ENCODE data around the gene PDXP. TPM values are rescaled to one million over a fixed set of nuclear protein-coding genes. Genes with fewer than 3 reads are reported as not detected.

The PDXP gene
- total and polyA plus RNA-seq, 4 donors: 23.4 to 42.2 (median 28.5) TPM

- Histone ChIP-seq H3K9me3 (ENCODE audit: control insufficient read depth in 4 of 4, low read length in 3 of 4) (no peaks in the 10 kb centered on the region), H3K4me3 (ENCODE audit: low read depth in 1 of 3, low read length in 3 of 3) (no peak overlapping the region), H3K36me3 (ENCODE audit: control insufficient read depth in 4 of 4, insufficient read depth in 3 of 4, low read depth in 1 of 4, low read length in 3 of 4) (peaks cover 0 to 23% (median 9%) of the 10 kb centered on the region in 4 donors), H3K9ac (ENCODE audit: low read depth in 1 of 2, low read length in 2 of 2) (no peak overlapping the region), H3K27ac (ENCODE audit: low read depth in 1 of 2, low read length in 2 of 2) (peak overlapping the region in 1 of 2 donors; percentile 85), H3K27me3 (ENCODE audit: control insufficient read depth in 4 of 4, insufficient read depth in 4 of 4, low read length in 3 of 4) (no peaks in the 10 kb centered on the region), H3K4me1 (ENCODE audit: control insufficient read depth in 4 of 4, insufficient read depth in 4 of 4, low read length in 3 of 4) (peaks cover 13 to 39% (median 35%) of the 10 kb centered on the region in 4 donors)
- no peak for DNase-seq (ENCODE audit: low spot score)
- TF ChIP-seq MAX (IDR thresholded peaks at IDR 0.05): no peak
- no peak for TF ChIP-seq CTCF (IDR thresholded peaks at IDR 0.05; ENCODE audit: low read depth, low read length, missing input control)
- no peak for TF ChIP-seq GABPA (IDR thresholded peaks at IDR 0.05 in 1 of 2, conservative IDR thresholded peaks at IDR 0.05 in 1 of 2)
- no peak for TF ChIP-seq NR2F2 (IDR thresholded peaks at IDR 0.05)
- no peak for TF ChIP-seq EGR1 (IDR thresholded peaks at IDR 0.05; ENCODE audit: low read depth in 2 of 2)
- no peak for TF ChIP-seq ZBTB33 (IDR thresholded peaks at IDR 0.05)
- TF ChIP-seq SP1 (IDR thresholded peaks at IDR 0.05): no peak
- 93% methylated on average over 7 of the region's 7 CpGs for WGBS
Observed at GRCh38 chr22:37624876-37625275, 33.6 kb upstream of the PDXP start.

- no peaks in the 10 kb centered on the region for H3K9me3 ChIP-seq (ENCODE audit: control insufficient read depth in 4 of 4, low read length in 3 of 4)
- H3K27ac ChIP-seq (ENCODE audit: low read depth in 1 of 2, low read length in 2 of 2): peak overlapping the region; percentile 78 to 85
- no peaks in the 10 kb centered on the region for H3K27me3 ChIP-seq (ENCODE audit: control insufficient read depth in 4 of 4, insufficient read depth in 4 of 4, low read length in 3 of 4)
- peaks cover 13 to 40% (median 36%) of the 10 kb centered on the region in 4 donors for H3K4me1 ChIP-seq (ENCODE audit: control insufficient read depth in 4 of 4, insufficient read depth in 4 of 4, low read length in 3 of 4)
- 73% methylated on average over 14 of the region's 14 CpGs for WGBS
- H3K9ac ChIP-seq (ENCODE audit: low read depth in 1 of 2, low read length in 2 of 2): no peak overlapping the region
- no peak for TF ChIP-seq HNF4A (conservative IDR thresholded peaks at IDR 0.05)
- TF ChIP-seq TAF1 (conservative IDR thresholded peaks at IDR 0.05): no peak
- TF ChIP-seq ZBTB33 (IDR thresholded peaks at IDR 0.05): no peak
- TF ChIP-seq JUND (IDR thresholded peaks at IDR 0.05): no peak
- TF ChIP-seq ATF3 (IDR thresholded peaks at IDR 0.05): no peak
- TF ChIP-seq MAX (IDR thresholded peaks at IDR 0.05): no peak
- TF ChIP-seq HNF4G (IDR thresholded peaks at IDR 0.05): no peak
- no peak for TF ChIP-seq REST (IDR thresholded peaks at IDR 0.05)
- TF ChIP-seq RAD21 (IDR thresholded peaks at IDR 0.05): no peak
- no peak for TF ChIP-seq GABPA (IDR thresholded peaks at IDR 0.05 in 1 of 2, conservative IDR thresholded peaks at IDR 0.05 in 1 of 2)
- no peak for TF ChIP-seq EGR1 (IDR thresholded peaks at IDR 0.05; ENCODE audit: low read depth in 2 of 2)
- no peak for TF ChIP-seq NR2F2 (IDR thresholded peaks at IDR 0.05)
- DNase-seq (ENCODE audit: low spot score): no peak
- no peak overlapping the region for H3K4me3 ChIP-seq (ENCODE audit: low read depth in 1 of 3, low read length in 3 of 3)
- H3K36me3 ChIP-seq (ENCODE audit: control insufficient read depth in 4 of 4, insufficient read depth in 3 of 4, low read depth in 1 of 4, low read length in 3 of 4): peaks cover 0 to 19% (median 10%) of the 10 kb centered on the region in 4 donors
Observed at GRCh38 chr22:37625737-37626136, 32.8 kb upstream of the PDXP start.

Data from liver (tissue), 9 donors.